ENCODE data around the gene DCDC2C. TPM values are rescaled to one million over a fixed set of nuclear protein-coding genes. Genes with fewer than 3 reads are reported as not detected.
A peak's percentile ranks its signal among the peaks of the same experiment; 100 is the strongest.

The DCDC2C gene
- total RNA-seq, 1 experiment from 2014 or later: not detected

DNA sequence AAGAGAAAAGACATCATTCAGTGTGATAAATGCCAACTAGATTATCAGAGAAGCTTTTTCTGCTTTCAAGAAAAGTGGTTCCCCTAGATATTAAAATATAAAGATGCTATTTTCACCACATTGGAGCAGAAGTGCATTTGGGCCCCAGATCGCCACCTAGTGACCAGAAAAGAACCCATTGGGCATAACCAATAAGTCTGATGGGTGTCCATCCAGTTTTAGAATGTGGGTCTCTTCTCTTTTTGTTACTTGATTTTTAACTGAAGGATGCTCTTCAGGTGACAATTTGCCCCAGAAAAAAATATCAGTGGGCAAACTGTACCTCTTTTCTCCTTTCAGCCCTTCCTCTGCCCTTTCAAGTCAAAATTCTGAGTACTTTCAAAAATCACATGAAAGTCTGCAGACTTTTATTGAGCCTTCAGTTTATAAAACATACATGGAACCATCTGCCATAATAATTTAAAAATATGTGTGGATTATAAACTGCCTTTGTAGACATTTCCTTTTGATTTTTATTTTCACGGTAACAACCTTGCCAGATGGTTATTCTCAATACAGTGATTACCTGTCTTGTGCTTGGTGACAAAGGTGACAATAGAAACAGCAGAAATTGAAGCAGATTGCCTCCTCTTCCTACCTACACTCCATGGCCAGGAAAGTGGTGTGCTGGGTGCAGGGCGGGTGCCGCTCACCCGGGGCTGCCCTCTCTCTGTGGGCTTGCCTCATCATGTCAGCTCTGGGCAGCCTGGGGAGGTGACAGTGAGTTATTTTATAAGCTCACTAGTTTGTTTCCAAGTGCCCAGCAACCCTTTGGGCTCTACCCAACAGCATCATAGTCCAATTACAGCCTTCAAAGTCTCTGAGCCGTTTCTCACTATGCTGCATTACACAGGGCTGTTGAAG is 124.5 kb downstream of the DCDC2C start:
- intact Hi-C loops (cut with micrococcal nuclease; ENCODE audit: unreplicated experiment): no loop called here
- ChIA-PET POLR2A (ENCODE audit: unreplicated experiment) (no interaction called here), CTCF (no interaction called here)
- DNase-seq: no peak
- no TSS peak for BruUV-seq (replicated peaks)
- Histone ChIP-seq H3K9me2 (ENCODE audit: insufficient read depth) (no peaks in the 10 kb centered on the region), H3K27me3 (ENCODE audit: insufficient read depth, low read depth) (peaks cover 54% of the 10 kb centered on the region), H3K4me2 (no peak overlapping the region), H3K4me3 (no peak overlapping the region), H3K27ac (no peak overlapping the region), H4K20me1 (ENCODE audit: insufficient read depth) (no peaks in the 10 kb centered on the region), H3F3A (ENCODE audit: insufficient read depth, low read depth) (no peaks in the 10 kb centered on the region), H2AFZ (no peak overlapping the region), H3K79me2 (ENCODE audit: low read depth) (no peaks in the 10 kb centered on the region), H3K9me3 (ENCODE audit: insufficient read depth, low read depth) (no peaks in the 10 kb centered on the region), H3K36me3 (ENCODE audit: low read depth) (no peaks in the 10 kb centered on the region), H3K4me1 (replicated peaks; ENCODE audit: insufficient read depth) (no peaks in the 10 kb centered on the region)
- no peak for TF ChIP-seq EZH2 (IDR thresholded peaks at IDR 0.05; ENCODE audit: low read depth)
- TF ChIP-seq, protein P1, sequence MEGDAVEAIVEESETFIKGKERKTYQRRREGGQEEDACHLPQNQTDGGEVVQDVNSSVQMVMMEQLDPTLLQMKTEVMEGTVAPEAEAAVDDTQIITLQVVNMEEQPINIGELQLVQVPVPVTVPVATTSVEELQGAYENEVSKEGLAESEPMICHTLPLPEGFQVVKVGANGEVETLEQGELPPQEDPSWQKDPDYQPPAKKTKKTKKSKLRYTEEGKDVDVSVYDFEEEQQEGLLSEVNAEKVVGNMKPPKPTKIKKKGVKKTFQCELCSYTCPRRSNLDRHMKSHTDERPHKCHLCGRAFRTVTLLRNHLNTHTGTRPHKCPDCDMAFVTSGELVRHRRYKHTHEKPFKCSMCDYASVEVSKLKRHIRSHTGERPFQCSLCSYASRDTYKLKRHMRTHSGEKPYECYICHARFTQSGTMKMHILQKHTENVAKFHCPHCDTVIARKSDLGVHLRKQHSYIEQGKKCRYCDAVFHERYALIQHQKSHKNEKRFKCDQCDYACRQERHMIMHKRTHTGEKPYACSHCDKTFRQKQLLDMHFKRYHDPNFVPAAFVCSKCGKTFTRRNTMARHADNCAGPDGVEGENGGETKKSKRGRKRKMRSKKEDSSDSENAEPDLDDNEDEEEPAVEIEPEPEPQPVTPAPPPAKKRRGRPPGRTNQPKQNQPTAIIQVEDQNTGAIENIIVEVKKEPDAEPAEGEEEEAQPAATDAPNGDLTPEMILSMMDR (conservative IDR thresholded peaks at IDR 0.05): peak; percentile 72

DNA sequence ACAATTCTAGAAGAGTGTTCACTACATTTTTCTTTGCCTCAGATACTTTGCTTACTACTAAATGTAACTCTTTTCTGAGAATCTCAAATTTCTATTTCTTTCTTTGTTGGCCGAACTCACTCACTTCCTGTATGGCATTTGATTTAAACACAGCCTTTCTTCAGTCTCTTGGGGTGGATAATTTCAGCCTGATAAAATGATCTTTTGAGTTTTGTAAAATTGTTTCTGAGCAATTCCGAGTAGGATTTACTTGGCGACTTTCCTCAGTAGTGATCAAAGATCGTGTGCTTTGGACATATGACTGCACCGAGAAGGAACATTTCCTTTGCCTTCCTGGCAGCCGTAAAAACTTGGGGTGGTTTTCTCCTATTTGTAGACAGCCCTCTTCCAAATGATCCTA is 127.4 kb downstream of the DCDC2C start:
- no peaks in the 10 kb centered on the region for H3K79me2 ChIP-seq (ENCODE audit: low read depth)
- no peak for DNase-seq
- no peak overlapping the region for H3K4me2 ChIP-seq
- no peaks in the 10 kb centered on the region for H3K9me3 ChIP-seq (ENCODE audit: insufficient read depth, low read depth)
- no peaks in the 10 kb centered on the region for H3K4me1 ChIP-seq (replicated peaks; ENCODE audit: insufficient read depth)
- intact Hi-C loops (cut with micrococcal nuclease; ENCODE audit: unreplicated experiment): no loop called here
- H4K20me1 ChIP-seq (ENCODE audit: insufficient read depth): no peaks in the 10 kb centered on the region
- no TSS peak for BruUV-seq (replicated peaks)
- ChIA-PET POLR2A (ENCODE audit: unreplicated experiment) (no interaction called here), CTCF (no interaction called here)
- no peaks in the 10 kb centered on the region for H3K36me3 ChIP-seq (ENCODE audit: low read depth)
- no peaks in the 10 kb centered on the region for H3F3A ChIP-seq (ENCODE audit: insufficient read depth, low read depth)
- H3K4me3 ChIP-seq: no peak overlapping the region
- TF ChIP-seq, protein P1 (conservative IDR thresholded peaks at IDR 0.05): no peak
- TF ChIP-seq EZH2 (IDR thresholded peaks at IDR 0.05; ENCODE audit: low read depth): no peak
- no peak overlapping the region for H2AFZ ChIP-seq
- no peaks in the 10 kb centered on the region for H3K9me2 ChIP-seq (ENCODE audit: insufficient read depth)
- peaks cover 81% of the 10 kb centered on the region for H3K27me3 ChIP-seq (ENCODE audit: insufficient read depth, low read depth)
- H3K27ac ChIP-seq: no peak overlapping the region

DNA sequence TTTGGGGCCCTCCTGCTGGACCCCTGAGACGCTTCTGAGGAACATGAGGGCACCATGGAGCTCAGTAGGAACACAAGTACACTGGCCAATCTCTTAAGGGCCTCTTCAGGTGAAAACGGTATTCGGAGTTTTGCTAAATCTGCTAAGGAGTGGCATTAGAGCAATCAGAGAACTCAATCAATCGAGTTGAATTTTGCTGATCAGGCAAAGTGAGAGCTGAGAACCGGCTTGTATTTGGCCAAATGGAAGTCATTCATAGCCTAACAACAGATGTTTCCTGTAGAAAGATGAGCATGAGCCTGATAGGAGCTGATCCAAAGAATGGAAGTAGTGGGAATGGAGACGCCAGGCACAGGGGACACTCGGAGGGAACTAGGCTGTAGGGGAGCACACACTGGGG is 133.7 kb downstream of the DCDC2C start:
- intact Hi-C loops (cut with micrococcal nuclease; ENCODE audit: unreplicated experiment): no loop called here
- BruUV-seq (replicated peaks): no TSS peak
- Histone ChIP-seq H4K20me1 (ENCODE audit: insufficient read depth) (no peaks in the 10 kb centered on the region), H3F3A (ENCODE audit: insufficient read depth, low read depth) (no peaks in the 10 kb centered on the region), H3K4me2 (no peak overlapping the region), H3K4me1 (replicated peaks; ENCODE audit: insufficient read depth) (no peaks in the 10 kb centered on the region), H3K9me2 (ENCODE audit: insufficient read depth) (no peaks in the 10 kb centered on the region), H3K9me3 (ENCODE audit: insufficient read depth, low read depth) (no peaks in the 10 kb centered on the region), H3K27ac (no peak overlapping the region), H3K36me3 (ENCODE audit: low read depth) (no peaks in the 10 kb centered on the region), H2AFZ (no peak overlapping the region), H3K4me3 (no peak overlapping the region), H3K79me2 (ENCODE audit: low read depth) (no peaks in the 10 kb centered on the region), H3K27me3 (ENCODE audit: insufficient read depth, low read depth) (peaks cover 93% of the 10 kb centered on the region)
- ChIA-PET POLR2A (ENCODE audit: unreplicated experiment) (no interaction called here), CTCF (no interaction called here)
- DNase-seq: no peak
- TF ChIP-seq, protein P1 (conservative IDR thresholded peaks at IDR 0.05): no peak
- no peak for TF ChIP-seq EZH2 (IDR thresholded peaks at IDR 0.05; ENCODE audit: low read depth)

All from PC-9 (cell line).